Endodermal cell (in vitro differentiated cells): ENCODE measurements around the gene UBAP1L. TPM values are rescaled to one million over a fixed set of nuclear protein-coding genes. Genes with fewer than 3 reads are reported as not detected.

Experiments
- DNase-seq: peaks from one replicate; pipeline ENCODE4 v3.0.0-alpha.2; 2017
- H3K27ac ChIP-seq: 2 replicates; pipeline ENCODE4 v1.5.1; 2013; ENCODE audit warnings: mild to moderate bottlenecking, low read depth, low read length, moderate library complexity
- H3K27me3 ChIP-seq: 2 replicates; pipeline ENCODE4 v1.6.1; 2013; ENCODE audit warnings: mild to moderate bottlenecking, low read length, moderate library complexity; ENCODE audit not compliant: insufficient read depth, control insufficient read depth, poor library complexity, severe bottlenecking
- H3K36me3 ChIP-seq: 2 replicates; pipeline ENCODE4 v1.7.0; 2013; ENCODE audit warnings: mild to moderate bottlenecking, low read length, moderate library complexity; ENCODE audit not compliant: control insufficient read depth, insufficient read depth
- H3K4me1 ChIP-seq: one replicate; pipeline ENCODE4 v1.7.0; 2013; ENCODE audit warnings: low read length; ENCODE audit not compliant: control insufficient read depth, insufficient read depth
- H3K4me3 ChIP-seq: 2 replicates; pipeline ENCODE4 v1.5.1; 2013; ENCODE audit warnings: mild to moderate bottlenecking, low read length, moderate library complexity
- H3K9ac ChIP-seq: 2 replicates; pipeline ENCODE4 v1.6.1; 2013; ENCODE audit warnings: mild to moderate bottlenecking, low read length, moderate library complexity; ENCODE audit not compliant: poor library complexity, severe bottlenecking; ENCODE audit errors: extremely low read depth
- H3K9me3 ChIP-seq: 2 replicates; pipeline ENCODE4 v1.6.1; 2013; ENCODE audit warnings: mild to moderate bottlenecking, low read length, moderate library complexity; ENCODE audit not compliant: control insufficient read depth
- H3K27ac Mint-ChIP-seq: 2 replicates; pipeline ENCODE4 v1.8.0; 2020; ENCODE audit warnings: mixed read lengths
- H3K27me3 Mint-ChIP-seq: 2 replicates; pipeline ENCODE4 v1.8.0; 2021; ENCODE audit warnings: mild to moderate bottlenecking, mixed read lengths; ENCODE audit not compliant: insufficient read depth
- H3K36me3 Mint-ChIP-seq: 2 replicates; pipeline ENCODE4 v1.8.0; 2020; ENCODE audit warnings: low read depth, mixed read lengths
- H3K4me1 Mint-ChIP-seq: 2 replicates; pipeline ENCODE4 v1.8.0; 2020; ENCODE audit warnings: mixed read lengths
- H3K4me3 Mint-ChIP-seq: 2 replicates; pipeline ENCODE4 v1.8.0; 2020; ENCODE audit warnings: mild to moderate bottlenecking, moderate library complexity, mixed read lengths
- H3K9me3 Mint-ChIP-seq: 2 replicates; pipeline ENCODE4 v1.8.0; 2020; ENCODE audit warnings: mild to moderate bottlenecking, mixed read lengths
- WGBS, 2 experiments: methylation state at CpG; one replicate each; pipeline versions ENCODE4 v1.1.5 to v1.1.7; 2013; ENCODE audit warnings: missing lambda C conversion rate in 2 of 2, mixed read lengths in 1 of 2; ENCODE audit not compliant: insufficient coverage in 1 of 2, insufficient read length in 1 of 2; 5-methylcytosine and 5-hydroxymethylcytosine counted together
- total RNA-seq, 2 donors: library from RNA; stranded (reverse); fragmentation: NEBNext Ultra II Directional in 1 of 2; extraction: Animal tissue kit (Norgen Biotek cat#: 25700) in 1 of 2; gene quantifications; 2 replicates in 1 of 2; 3 replicates in 1 of 2; pipeline ENCODE4 v1.2.1, GENCODE V29; 2021
- TF ChIP-seq, protein P1 (sequence below): fragments of 200-600 bp; sonication (generic); conservative IDR thresholded peaks from 2 replicates; pipeline ENCODE4 v1.5.0; 2021; ENCODE audit warnings: antibody characterized with exemption, mild to moderate bottlenecking

Gene UBAP1L
- total RNA-seq, 2 donors from 2014 or later = 3.4 to 4.2 TPM

DNA sequence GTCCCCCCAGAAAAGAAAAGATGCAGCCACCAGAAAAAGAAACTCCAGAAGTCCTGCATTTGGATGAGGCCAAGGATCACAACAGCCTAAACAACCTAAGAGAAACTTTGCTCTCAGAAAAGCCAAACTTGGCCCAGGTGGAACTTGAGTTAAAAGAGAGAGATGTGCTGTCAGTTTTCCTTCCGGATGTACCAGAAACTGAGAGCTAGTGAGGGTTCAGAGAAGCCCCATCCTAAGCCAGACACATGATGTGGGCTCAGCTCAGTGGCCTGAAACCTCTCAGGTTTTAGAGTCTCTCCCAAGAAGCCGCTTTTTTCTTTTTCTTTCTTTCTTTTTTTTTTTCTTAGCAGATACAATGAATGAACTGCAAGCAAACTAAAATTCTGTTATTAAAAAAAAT, 62.0 kb downstream of the UBAP1L start:
- Mint-ChIP-seq H3K27me3 (peaks cover 3% of the 10 kb centered on the region), H3K36me3 (peaks cover 28% of the 10 kb centered on the region), H3K9me3 (no peaks in the 10 kb centered on the region), H3K27ac (no peak overlapping the region), H3K4me3 (no peak overlapping the region), H3K4me1 (no peaks in the 10 kb centered on the region)
- DNase-seq = no peak
- Histone ChIP-seq H3K4me1 (no peaks in the 10 kb centered on the region), H3K9ac (no peak overlapping the region), H3K27me3 (no peaks in the 10 kb centered on the region), H3K9me3 (no peaks in the 10 kb centered on the region), H3K27ac (no peak overlapping the region), H3K36me3 (peaks cover 45% of the 10 kb centered on the region), H3K4me3 (no peak overlapping the region)
- TF ChIP-seq, protein P1, sequence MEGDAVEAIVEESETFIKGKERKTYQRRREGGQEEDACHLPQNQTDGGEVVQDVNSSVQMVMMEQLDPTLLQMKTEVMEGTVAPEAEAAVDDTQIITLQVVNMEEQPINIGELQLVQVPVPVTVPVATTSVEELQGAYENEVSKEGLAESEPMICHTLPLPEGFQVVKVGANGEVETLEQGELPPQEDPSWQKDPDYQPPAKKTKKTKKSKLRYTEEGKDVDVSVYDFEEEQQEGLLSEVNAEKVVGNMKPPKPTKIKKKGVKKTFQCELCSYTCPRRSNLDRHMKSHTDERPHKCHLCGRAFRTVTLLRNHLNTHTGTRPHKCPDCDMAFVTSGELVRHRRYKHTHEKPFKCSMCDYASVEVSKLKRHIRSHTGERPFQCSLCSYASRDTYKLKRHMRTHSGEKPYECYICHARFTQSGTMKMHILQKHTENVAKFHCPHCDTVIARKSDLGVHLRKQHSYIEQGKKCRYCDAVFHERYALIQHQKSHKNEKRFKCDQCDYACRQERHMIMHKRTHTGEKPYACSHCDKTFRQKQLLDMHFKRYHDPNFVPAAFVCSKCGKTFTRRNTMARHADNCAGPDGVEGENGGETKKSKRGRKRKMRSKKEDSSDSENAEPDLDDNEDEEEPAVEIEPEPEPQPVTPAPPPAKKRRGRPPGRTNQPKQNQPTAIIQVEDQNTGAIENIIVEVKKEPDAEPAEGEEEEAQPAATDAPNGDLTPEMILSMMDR = no peak
- WGBS, 2 experiments = 94 to 96% methylated on average over 1 to 2 of the region's 2 CpGs

DNA sequence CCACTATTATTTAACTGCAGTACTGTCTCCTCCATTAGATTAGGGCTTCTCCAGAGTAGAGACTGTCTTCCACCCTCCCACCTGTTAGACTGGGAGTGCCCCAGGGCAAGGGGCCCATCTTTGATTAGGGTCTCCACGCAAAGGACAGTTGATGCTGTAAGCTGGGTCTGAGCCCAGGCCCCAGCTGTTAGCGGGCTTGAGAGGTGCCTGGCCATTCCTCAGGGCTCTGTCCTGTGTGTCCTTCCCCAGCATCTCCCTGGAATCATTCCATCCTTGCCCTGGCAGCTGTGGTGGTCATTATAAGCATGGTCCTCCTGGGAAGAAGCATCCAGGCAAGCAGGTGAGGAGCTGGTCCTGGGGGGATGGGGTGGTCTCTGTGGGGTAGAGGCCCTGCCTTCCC, 63.7 kb downstream of the UBAP1L start:
- Mint-ChIP-seq H3K4me1 (no peaks in the 10 kb centered on the region), H3K27me3 (peaks cover 3% of the 10 kb centered on the region), H3K4me3 (no peak overlapping the region), H3K36me3 (peaks cover 11% of the 10 kb centered on the region), H3K27ac (no peak overlapping the region), H3K9me3 (no peaks in the 10 kb centered on the region)
- TF ChIP-seq, protein P1 = no peak
- Histone ChIP-seq H3K4me1 (no peaks in the 10 kb centered on the region), H3K4me3 (no peak overlapping the region), H3K9me3 (no peaks in the 10 kb centered on the region), H3K9ac (no peak overlapping the region), H3K27me3 (no peaks in the 10 kb centered on the region), H3K36me3 (peaks cover 28% of the 10 kb centered on the region), H3K27ac (no peak overlapping the region)
- no peak for DNase-seq
- WGBS, 2 experiments = 97 to 100% methylated on average over 2 of the region's 2 CpGs

DNA sequence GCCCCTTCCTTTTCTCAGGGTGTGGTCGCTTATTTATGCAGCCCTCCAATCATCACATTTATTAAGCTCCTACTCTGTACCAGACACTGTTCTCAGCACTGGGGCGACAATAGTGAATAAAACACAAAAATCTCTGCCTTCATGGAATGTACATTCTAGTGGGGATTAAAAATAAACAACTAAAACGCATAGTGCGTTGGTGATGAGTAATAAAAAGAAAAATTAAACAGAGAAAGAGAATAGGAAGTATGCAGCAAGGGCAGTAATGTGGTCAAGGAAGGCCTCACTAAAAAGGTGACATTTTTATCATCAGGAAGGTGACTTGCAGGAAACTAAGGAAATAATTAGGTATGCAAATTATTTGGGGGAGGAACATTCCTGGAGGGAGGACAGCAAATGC, 64.7 kb downstream of the UBAP1L start:
- Mint-ChIP-seq H3K27me3 (peaks cover 3% of the 10 kb centered on the region), H3K9me3 (no peaks in the 10 kb centered on the region), H3K4me3 (no peak overlapping the region), H3K27ac (no peak overlapping the region), H3K36me3 (peaks cover 6% of the 10 kb centered on the region), H3K4me1 (no peaks in the 10 kb centered on the region)
- Histone ChIP-seq H3K36me3 (peaks cover 18% of the 10 kb centered on the region), H3K27me3 (no peaks in the 10 kb centered on the region), H3K9ac (no peak overlapping the region), H3K4me1 (no peaks in the 10 kb centered on the region), H3K4me3 (no peak overlapping the region), H3K27ac (no peak overlapping the region), H3K9me3 (no peaks in the 10 kb centered on the region)
- TF ChIP-seq, protein P1 = no peak
- DNase-seq = no peak
- WGBS, 2 experiments = 94 to 96% methylated on average over 3 to 4 of the region's 4 CpGs
